ENCODE measurements around the gene ROCK2. TPM values are rescaled to one million over a fixed set of nuclear protein-coding genes. Genes with fewer than 3 reads are reported as not detected.

The ROCK2 gene
- total and polyA plus RNA-seq, 2 of the 13 experiments (the other 11 are each of a cell fraction or from before 2014, with no cell fraction given) = 38.1 to 119 TPM

GRCh38 chr2:11320698-11321492 lies 23.5 kb downstream of the ROCK2 start:
- Histone ChIP-seq H3K4me2 (ENCODE audit: low read depth, low read length) (no peak overlapping the region), H3K9me3 (ENCODE audit: low read length) (no peaks in the 10 kb centered on the region), H3K4me1 (ENCODE audit: insufficient read depth, low read length) (peaks cover 48% of the 10 kb centered on the region), H4K20me1 (ENCODE audit: insufficient read depth, low read length) (peaks cover 77% of the 10 kb centered on the region), H3K4me3 (replicated peaks in 1 of 3; ENCODE audit: insufficient read depth in 1 of 3, low read depth in 2 of 3, low read length in 3 of 3) (no peak overlapping the region), H3K36me3 (replicated peaks in 1 of 2; ENCODE audit: control insufficient read depth in 1 of 2, insufficient read depth in 2 of 2, low read length in 2 of 2) (peaks cover 0 to 3% of the 10 kb centered on the region in 2 experiments; a peak in 4 of 5 replicates), H2AFZ (ENCODE audit: low read length) (no peak overlapping the region), H3K27ac (ENCODE audit: extremely low read length, insufficient read depth, low read length) (peak overlapping the region; percentile 2), H3K9ac (ENCODE audit: insufficient read depth, low read depth, low read length) (no peak overlapping the region), H3K79me2 (ENCODE audit: insufficient read depth, low read length) (peaks cover 87% of the 10 kb centered on the region), H3K27me3 (ENCODE audit: control insufficient read depth in 1 of 2, insufficient read depth in 2 of 2, low read length in 2 of 2) (no peaks in the 10 kb centered on the region)
- ATAC-seq = peak; percentile 92
- WGBS (ENCODE audit: low lambda C conversion rate) = 94% methylated on average over 17 of the region's 17 CpGs
- in situ Hi-C loops (cut with HindIII; ENCODE audit: extremely low pct_ligation_motif_present, low pct_unique_long_range_greater_than_20kb) (no loop called here), intact Hi-C loops (cut with micrococcal nuclease; ENCODE audit: unreplicated experiment) (no loop called here)
- peak; percentile 35 for DNase-seq (ENCODE audit: low spot score)
- CTCF ChIA-PET (ENCODE audit: low intra/inter-chr PET ratio, low total read pairs) = no interaction called here
- no TSS peak for BruUV-seq (replicated peaks)
- FAIRE-seq = no peak
- POLR2A ChIA-PET = interaction anchor here (1.4 to 1.6 kb wide), 2 partner anchors 16 to 25 kb away, joined by 3 to 4 read pairs; no protein-coding TSS in a partner anchor
- no peak for TF ChIP-seq ZNF562 (CRISPR knock-in tag; IDR thresholded peaks at IDR 0.05; ENCODE audit: borderline replicate concordance)
- 0 out of 2 replicates have a peak, but pooled peaks have one; percentile 48 for TF ChIP-seq SSRP1 (CRISPR knock-in tag; IDR thresholded peaks at IDR 0.05)
- TF ChIP-seq ZNF687 (CRISPR knock-in tag; IDR thresholded peaks at IDR 0.05) = peak; percentile 24; the same call in 1 of the 2 replicates
- 0 out of 2 replicates have a peak, but pooled peaks have one; percentile 23 for TF ChIP-seq ZNF563 (CRISPR knock-in tag; IDR thresholded peaks at IDR 0.05)
- no peak for TF ChIP-seq ZNF616 (CRISPR knock-in tag; IDR thresholded peaks at IDR 0.05; ENCODE audit: low read depth)
- 0 out of 2 replicates have a peak, but pooled peaks have one; percentile 2 for TF ChIP-seq CTCF (CRISPR knock-in tag; IDR thresholded peaks at IDR 0.05)
- TF ChIP-seq SMC3 (IDR thresholded peaks at IDR 0.05; ENCODE audit: low read length) = peak; percentile 19; the same call in 1 of the 2 replicates
- no peak for TF ChIP-seq FUBP1 (CRISPR knock-in tag; IDR thresholded peaks at IDR 0.05; ENCODE audit: borderline replicate concordance)
- TF ChIP-seq ATF7 (IDR thresholded peaks at IDR 0.05) = no peak
- no peak for TF ChIP-seq ATF7 (CRISPR knock-in tag; IDR thresholded peaks at IDR 0.05)
- peak; percentile 62; the same call in 1 of the 2 replicates for TF ChIP-seq ZNF460 (CRISPR knock-in tag; IDR thresholded peaks at IDR 0.05; ENCODE audit: borderline replicate concordance)
- TF ChIP-seq IRF1 (CRISPR knock-in tag; IDR thresholded peaks at IDR 0.05; ENCODE audit: low read depth) = no peak
- peak; percentile 50; the same call in 1 of the 2 replicates for TF ChIP-seq ZBTB38 (CRISPR knock-in tag; IDR thresholded peaks at IDR 0.05)
- peak; percentile 82 for TF ChIP-seq RBM22 (optimal IDR thresholded peaks at IDR 0.05; ENCODE audit: low read length)
- peak; percentile 17 for TF ChIP-seq TEAD3 (CRISPR knock-in tag; optimal IDR thresholded peaks at IDR 0.05; ENCODE audit: borderline replicate concordance)

Measured in HepG2 (cell line).